Activated CD8-positive, alpha-beta T cell treated with anti-CD3 and anti-CD28 coated beads for 36 hours (primary cell): Measurements from ENCODE around the gene HIVEP1. TPM values are rescaled to one million over a fixed set of nuclear protein-coding genes. Genes with fewer than 3 reads are reported as not detected.
A peak's percentile ranks its signal among the peaks of the same experiment; 100 is the strongest.

Experiments used
- ATAC-seq: fragments of 200-7000 bp; cut with Tn5 transposase; one replicate; pipeline ENCODE4 v1.10.0; 2021; ENCODE audit warnings: mild to moderate bottlenecking, moderate library complexity
- CTCF ChIA-PET: fragments of 350-600 bp; sonication (Branson Sonifier 250); formaldehyde crosslinking; loops from one replicate; lab custom pipeline; 2021; ENCODE audit warnings: antibody characterized with exemption; lab: Charles Lee
- POLR2A ChIA-PET: fragments of 350-600 bp; sonication (Branson Sonifier 250); formaldehyde crosslinking; loops from one replicate; lab custom pipeline; 2021; ENCODE audit warnings: antibody characterized with exemption; lab: Charles Lee
- DNase-seq: peaks from one replicate; pipeline ENCODE4 v3.0.0-alpha.2; 2020
- H3K27ac Mint-ChIP-seq: one replicate; pipeline ENCODE4 v1.8.0; 2021; ENCODE audit warnings: mild to moderate bottlenecking, mixed read lengths
- H3K27me3 Mint-ChIP-seq: one replicate; pipeline ENCODE4 v1.8.0; 2021; ENCODE audit warnings: mixed read lengths
- H3K36me3 Mint-ChIP-seq: one replicate; pipeline ENCODE4 v1.8.0; 2021; ENCODE audit warnings: low read depth, mixed read lengths
- H3K4me1 Mint-ChIP-seq: one replicate; pipeline ENCODE4 v1.8.0; 2021; ENCODE audit warnings: low read depth, mixed read lengths
- H3K4me3 Mint-ChIP-seq: one replicate; pipeline ENCODE4 v1.8.0; 2021; ENCODE audit warnings: mild to moderate bottlenecking, moderate library complexity, mixed read lengths
- H3K9me3 Mint-ChIP-seq: one replicate; pipeline ENCODE4 v1.8.0; 2021; ENCODE audit warnings: mixed read lengths
- intact Hi-C: fragments of 100-400 bp; cut with micrococcal nuclease; formaldehyde crosslinking; loops from one replicate; pipeline ENCODE4 v1.10.0; 2022
- total RNA-seq, 2 experiments: library from RNA; stranded (reverse); gene quantifications; one replicate each; pipeline ENCODE4 v1.2.3, GENCODE V29; 2021
- TF ChIP-seq, protein P1 (sequence below): fragments of 200-600 bp; IDR thresholded peaks from one replicate; pipeline ENCODE4 v1.8.0; 2022; ENCODE audit warnings: antibody characterized with exemption, mild to moderate bottlenecking

HIVEP1 gene
- total RNA-seq, 2 experiments from 2014 or later: 38.5 to 41.3 TPM

DNA sequence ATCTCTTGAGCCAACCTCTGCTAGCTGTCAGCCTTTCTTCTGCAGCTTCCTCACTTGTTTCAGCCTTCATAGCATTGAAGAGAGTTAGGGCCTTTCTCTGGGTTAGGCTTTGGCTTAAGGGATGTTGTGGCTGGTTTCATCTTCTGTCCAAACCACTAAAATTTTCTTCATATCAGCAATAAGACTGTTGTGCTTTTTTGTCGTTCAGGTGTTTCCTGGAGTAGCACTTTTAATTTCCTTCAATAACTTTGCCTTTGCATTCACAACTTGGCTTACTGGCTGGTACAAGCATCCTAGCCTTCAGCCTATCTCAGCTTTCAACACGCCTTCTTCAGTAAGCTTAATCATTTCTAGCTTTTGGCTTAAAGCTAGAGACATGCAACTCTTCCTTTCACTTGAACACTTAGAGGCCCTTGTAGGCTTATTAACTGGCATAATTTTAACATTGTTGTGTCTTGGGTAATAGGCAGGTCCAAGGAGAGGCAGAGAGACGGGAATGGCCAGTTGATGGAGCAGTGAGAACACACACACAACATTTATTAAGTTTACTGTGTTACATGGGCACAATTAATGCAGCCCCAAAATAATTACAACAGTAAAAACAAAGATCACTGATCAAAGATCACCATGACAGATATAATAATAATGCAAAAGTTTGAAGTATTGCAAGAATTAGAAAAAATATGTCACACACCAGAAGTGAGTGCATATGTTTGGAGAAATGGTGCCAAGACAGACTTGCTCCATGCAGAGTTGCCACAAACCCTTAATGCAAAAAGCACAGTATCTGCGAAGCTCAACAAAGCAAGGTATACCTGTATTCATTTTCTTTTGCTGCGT lies 98.6 kb downstream of the HIVEP1 start:
- ChIA-PET CTCF (no interaction called here), POLR2A (interaction anchor here (0.6 to 1.4 kb wide), 3 partner anchors 21 to 1097 kb away, joined by 3 read pairs; no protein-coding TSS in a partner anchor)
- Mint-ChIP-seq H3K4me3 (no peak overlapping the region), H3K4me1 (peaks cover 48% of the 10 kb centered on the region), H3K36me3 (peaks cover 54% of the 10 kb centered on the region), H3K27me3 (no peaks in the 10 kb centered on the region), H3K9me3 (peaks cover 4% of the 10 kb centered on the region), H3K27ac (no peak overlapping the region)
- peak; percentile 11 for ATAC-seq
- TF ChIP-seq, protein P1, sequence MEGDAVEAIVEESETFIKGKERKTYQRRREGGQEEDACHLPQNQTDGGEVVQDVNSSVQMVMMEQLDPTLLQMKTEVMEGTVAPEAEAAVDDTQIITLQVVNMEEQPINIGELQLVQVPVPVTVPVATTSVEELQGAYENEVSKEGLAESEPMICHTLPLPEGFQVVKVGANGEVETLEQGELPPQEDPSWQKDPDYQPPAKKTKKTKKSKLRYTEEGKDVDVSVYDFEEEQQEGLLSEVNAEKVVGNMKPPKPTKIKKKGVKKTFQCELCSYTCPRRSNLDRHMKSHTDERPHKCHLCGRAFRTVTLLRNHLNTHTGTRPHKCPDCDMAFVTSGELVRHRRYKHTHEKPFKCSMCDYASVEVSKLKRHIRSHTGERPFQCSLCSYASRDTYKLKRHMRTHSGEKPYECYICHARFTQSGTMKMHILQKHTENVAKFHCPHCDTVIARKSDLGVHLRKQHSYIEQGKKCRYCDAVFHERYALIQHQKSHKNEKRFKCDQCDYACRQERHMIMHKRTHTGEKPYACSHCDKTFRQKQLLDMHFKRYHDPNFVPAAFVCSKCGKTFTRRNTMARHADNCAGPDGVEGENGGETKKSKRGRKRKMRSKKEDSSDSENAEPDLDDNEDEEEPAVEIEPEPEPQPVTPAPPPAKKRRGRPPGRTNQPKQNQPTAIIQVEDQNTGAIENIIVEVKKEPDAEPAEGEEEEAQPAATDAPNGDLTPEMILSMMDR: no peak
- intact Hi-C loops: no loop called here
- no peak for DNase-seq

DNA sequence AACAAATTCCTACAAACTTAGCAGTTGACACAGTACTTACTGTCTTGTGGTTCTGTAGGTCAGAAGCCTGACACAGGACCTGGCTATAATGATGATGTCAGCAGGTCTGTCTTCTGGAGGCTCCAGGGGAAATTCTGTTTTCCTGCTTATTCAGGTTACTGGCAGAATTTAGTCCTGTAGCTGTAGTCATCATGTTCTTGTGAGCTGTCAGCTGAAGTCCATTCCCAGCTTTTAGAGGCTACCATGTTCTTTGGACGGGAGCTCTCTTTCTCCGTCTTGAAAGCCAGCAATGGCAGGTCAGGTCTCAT lies 99.2 kb downstream of the HIVEP1 start:
- ChIA-PET POLR2A (interaction anchor here (0.7 to 1.4 kb wide), 2 partner anchors 22 to 1096 kb away, joined by 3 read pairs; no protein-coding TSS in a partner anchor), CTCF (interaction anchor here (1.4 kb wide), 1 partner anchor 15 kb away, joined by 3 read pairs; no protein-coding TSS in a partner anchor)
- H3K4me3 Mint-ChIP-seq: no peak overlapping the region
- no peak for ATAC-seq
- H3K27ac Mint-ChIP-seq: no peak overlapping the region
- peaks cover 8% of the 10 kb centered on the region for H3K9me3 Mint-ChIP-seq
- intact Hi-C loops: no loop called here
- no peaks in the 10 kb centered on the region for H3K27me3 Mint-ChIP-seq
- H3K36me3 Mint-ChIP-seq: peaks cover 60% of the 10 kb centered on the region
- DNase-seq: no peak
- TF ChIP-seq, protein P1: no peak
- peaks cover 48% of the 10 kb centered on the region for H3K4me1 Mint-ChIP-seq

DNA sequence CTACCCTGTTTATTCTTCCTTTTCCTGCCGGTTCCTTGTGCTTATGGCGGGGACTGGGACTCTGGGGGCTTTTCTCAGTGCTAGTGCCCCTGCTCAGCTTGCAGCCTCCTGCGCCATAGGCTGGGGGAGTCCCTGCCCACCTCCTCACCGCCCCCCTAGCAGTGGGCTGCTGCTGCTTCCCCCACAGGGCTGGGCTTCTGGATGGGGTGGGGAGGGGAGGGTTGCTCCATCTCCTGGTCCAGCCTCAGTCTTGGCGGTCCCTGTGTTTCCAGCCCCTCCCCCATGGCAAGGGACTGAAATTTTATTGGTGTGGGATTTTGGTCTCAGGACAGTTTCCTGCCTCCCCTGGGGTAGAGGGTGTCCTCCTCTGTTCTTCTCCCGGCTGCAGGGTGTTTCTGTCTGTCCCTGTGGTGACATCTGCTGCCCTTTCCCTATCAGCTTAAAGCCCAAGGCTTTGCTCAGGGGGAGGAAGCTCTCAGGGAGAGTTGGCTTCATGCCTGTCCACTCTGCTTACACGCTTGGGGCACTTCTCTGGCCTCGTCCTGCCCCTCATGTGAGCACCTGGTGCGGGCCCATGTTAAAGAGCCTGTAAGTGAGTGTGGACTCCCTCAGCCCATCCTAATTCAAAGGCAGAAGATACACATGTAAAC lies 100.6 kb downstream of the HIVEP1 start:
- Mint-ChIP-seq H3K27me3 (no peaks in the 10 kb centered on the region), H3K27ac (peak overlapping the region; percentile 14), H3K9me3 (peaks cover 13% of the 10 kb centered on the region), H3K36me3 (peaks cover 62% of the 10 kb centered on the region), H3K4me3 (no peak overlapping the region), H3K4me1 (peaks cover 49% of the 10 kb centered on the region)
- CTCF ChIA-PET: interaction anchor here (1.1 to 1.4 kb wide), 2 partner anchors 14 to 458 kb away, joined by 3 read pairs; no protein-coding TSS in a partner anchor
- DNase-seq (no peak), ATAC-seq (no peak)
- TF ChIP-seq, protein P1: no peak
- POLR2A ChIA-PET: interaction anchor here (0.6 kb wide), 2 partner anchors 15 to 20 kb away, joined by 3 read pairs; no protein-coding TSS in a partner anchor
- intact Hi-C loops: no loop called here

DNA sequence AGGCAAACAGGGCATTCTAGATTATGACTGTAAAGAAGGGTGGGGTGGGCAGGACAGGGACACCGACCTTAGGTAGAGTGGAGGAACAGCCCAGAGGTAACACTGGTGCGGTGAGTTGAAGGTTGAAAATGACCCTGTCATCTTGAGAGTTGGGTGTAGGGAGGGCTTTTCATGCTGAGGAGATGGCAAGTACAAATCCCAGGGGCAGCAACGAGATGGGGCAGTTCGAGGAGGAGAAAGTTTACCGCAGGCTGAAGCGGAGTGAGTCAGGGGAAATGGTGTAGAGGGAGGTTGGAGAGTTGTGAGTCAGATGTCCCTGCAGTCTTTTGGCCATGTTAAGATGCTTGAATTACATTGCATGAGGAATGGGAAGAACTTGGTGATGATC lies 101.1 kb downstream of the HIVEP1 start:
- DNase-seq: peak; percentile 41
- peaks cover 13% of the 10 kb centered on the region for H3K9me3 Mint-ChIP-seq
- no peak overlapping the region for H3K4me3 Mint-ChIP-seq
- ATAC-seq: peak; percentile 73
- intact Hi-C loops: no loop called here
- H3K27me3 Mint-ChIP-seq: no peaks in the 10 kb centered on the region
- peaks cover 59% of the 10 kb centered on the region for H3K36me3 Mint-ChIP-seq
- H3K4me1 Mint-ChIP-seq: peaks cover 52% of the 10 kb centered on the region
- ChIA-PET POLR2A (interaction anchor here (0.6 kb wide), 1 partner anchor 16 kb away, joined by 3 read pairs; no protein-coding TSS in a partner anchor), CTCF (no interaction called here)
- H3K27ac Mint-ChIP-seq: peak overlapping the region; percentile 14
- TF ChIP-seq, protein P1: no peak
